Left lung (tissue), 10 donors: ENCODE results near the gene CHRDL2. TPM values are rescaled to one million over a fixed set of nuclear protein-coding genes. Genes with fewer than 3 reads are reported as not detected.
A peak's percentile ranks its signal among the peaks of the same experiment; 100 is the strongest.

Experiments used
- ATAC-seq: fragments of 200-7000 bp; cut with Tn5 transposase; one replicate; pipeline ENCODE4 v1.9.1; 2020; ENCODE audit warnings: moderate library complexity
- DNase-seq, 4 donors: peaks; one replicate each; pipeline ENCODE4 v3.0.0-alpha.2; 2013 to 2020
- H3K27ac ChIP-seq, 2 donors: fragments of 200-600 bp; sonication (generic) in 1 of 2; one replicate each; pipeline versions ENCODE4 v1.5.0 to v1.8.0; 2020 to 2021
- H3K27me3 ChIP-seq, 2 donors: fragments of 200-600 bp; sonication (generic) in 1 of 2; one replicate each; pipeline versions ENCODE4 v1.5.0 to v1.8.0; 2020 to 2021
- H3K36me3 ChIP-seq, 2 donors: fragments of 200-600 bp; sonication (generic) in 1 of 2; one replicate each; pipeline versions ENCODE4 v1.5.0 to v1.8.0; 2020 to 2021
- H3K4me1 ChIP-seq, 2 donors: fragments of 200-600 bp; one replicate each; pipeline ENCODE4 v1.8.0; 2021
- H3K4me3 ChIP-seq, 2 donors: fragments of 200-600 bp; sonication (generic) in 1 of 2; one replicate each; pipeline versions ENCODE4 v1.5.0 to v1.8.0; 2020 to 2021; ENCODE audit warnings: mild to moderate bottlenecking in 1 of 2
- H3K9me3 ChIP-seq, 2 donors: fragments of 200-600 bp; sonication (generic) in 1 of 2; one replicate each; pipeline versions ENCODE4 v1.5.0 to v1.8.0; 2020 to 2021
- CTCF ChIP-seq, 2 donors: fragments of 200-600 bp; sonication (generic) in 1 of 2; IDR thresholded peaks; one replicate each; pipeline versions ENCODE4 v1.5.0 to v1.8.0; 2021; ENCODE audit warnings: antibody characterized with exemption in 2 of 2
- intact Hi-C, 2 donors: fragments of 100-400 bp; cut with DNase I; formaldehyde crosslinking; loops; one replicate each; pipeline versions ENCODE4 v1.11.2 to v1.14.2; 2022
- polyA plus RNA-seq, 6 donors: library from polyadenylated mRNA; unstranded; fragments of 120-200 nt; gene quantifications; one replicate each; pipeline ENCODE4 v1.2.1, GENCODE V29; 2013; ENCODE audit not compliant: insufficient read length in 6 of 6
- total RNA-seq, 2 donors: library from RNA; stranded (reverse); fragmentation: NEBNext Ultra II Directional; extraction: Animal tissue kit (Norgen Biotek cat#: 25700); gene quantifications; one replicate each; pipeline ENCODE4 v1.2.1, GENCODE V29; 2021
- donor health status: DM: no; HTN: yes; CAD: no.
- donor health status: DM: no; HTN: no; CAD: no.

CHRDL2 gene
- total and polyA plus RNA-seq, 8 donors: 0.48 to 5.2 (median 0.69) TPM

- H3K9me3 ChIP-seq: no peaks in the 10 kb centered on the region
- no peak for ATAC-seq
- H3K4me1 ChIP-seq: peaks cover 7 to 9% of the 10 kb centered on the region in 2 donors
- H3K36me3 ChIP-seq: no peaks in the 10 kb centered on the region
- intact Hi-C loops: no loop called here
- peak in 1 of 4 donors; percentile 44 for DNase-seq
- no peak overlapping the region for H3K4me3 ChIP-seq
- peaks cover 33 to 56% of the 10 kb centered on the region in 2 donors for H3K27me3 ChIP-seq
- no peak for TF ChIP-seq CTCF (IDR thresholded peaks at IDR 0.05)
- no peak overlapping the region for H3K27ac ChIP-seq
Measured at GRCh38 chr11:74734559-74734925, 3.3 kb upstream of the CHRDL2 start.

- H3K4me3 ChIP-seq: no peak overlapping the region
- ATAC-seq (no peak), DNase-seq (peak in 1 of 4 donors; percentile 22)
- no peak for TF ChIP-seq CTCF (IDR thresholded peaks at IDR 0.05)
- H3K4me1 ChIP-seq: peaks cover 7 to 15% of the 10 kb centered on the region in 2 donors
- no peak overlapping the region for H3K27ac ChIP-seq
- H3K9me3 ChIP-seq: no peaks in the 10 kb centered on the region
- intact Hi-C loops: no loop called here
- peaks cover 34 to 77% of the 10 kb centered on the region in 2 donors for H3K27me3 ChIP-seq
- H3K36me3 ChIP-seq: no peaks in the 10 kb centered on the region
Measured at GRCh38 chr11:74730571-74731260, 510 bp downstream of the CHRDL2 start.

- Histone ChIP-seq H3K9me3 (no peaks in the 10 kb centered on the region), H3K27ac (no peak overlapping the region), H3K36me3 (no peaks in the 10 kb centered on the region), H3K4me1 (peaks cover 5 to 15% of the 10 kb centered on the region in 2 donors), H3K4me3 (no peak overlapping the region), H3K27me3 (peaks cover 34 to 74% of the 10 kb centered on the region in 2 donors)
- TF ChIP-seq CTCF (IDR thresholded peaks at IDR 0.05): no peak
- no peak for ATAC-seq
- DNase-seq: peak in 1 of 4 donors; percentile 3
- intact Hi-C loops: no loop called here
Measured at GRCh38 chr11:74729397-74729796, 1.8 kb downstream of the CHRDL2 start.

GRCh38 chr11:74726547-74727182 is 4.6 kb downstream of the CHRDL2 start:
- DNase-seq (peak; percentile 57 to 89 (median 76)), ATAC-seq (peak; percentile 98)
- H3K4me1 ChIP-seq: peaks cover 4 to 14% of the 10 kb centered on the region in 2 donors
- H3K4me3 ChIP-seq: no peak overlapping the region
- H3K27me3 ChIP-seq: peaks cover 20 to 46% of the 10 kb centered on the region in 2 donors
- no peaks in the 10 kb centered on the region for H3K9me3 ChIP-seq
- H3K36me3 ChIP-seq: no peaks in the 10 kb centered on the region
- no peak overlapping the region for H3K27ac ChIP-seq
- peak; percentile 90 to 91 for TF ChIP-seq CTCF (IDR thresholded peaks at IDR 0.05)
- intact Hi-C loops: no loop called here

GRCh38 chr11:74725701-74726100 is 5.5 kb downstream of the CHRDL2 start:
- H3K27ac ChIP-seq: no peak overlapping the region
- no peak for TF ChIP-seq CTCF (IDR thresholded peaks at IDR 0.05)
- ATAC-seq (no peak), DNase-seq (no peak)
- no peaks in the 10 kb centered on the region for H3K36me3 ChIP-seq
- no peak overlapping the region for H3K4me3 ChIP-seq
- H3K9me3 ChIP-seq: no peaks in the 10 kb centered on the region
- intact Hi-C loops: no loop called here
- peaks cover 13 to 37% of the 10 kb centered on the region in 2 donors for H3K27me3 ChIP-seq
- peaks cover 0 to 6% of the 10 kb centered on the region in 2 donors for H3K4me1 ChIP-seq
